H1 (cell line): Measurements from ENCODE around the gene DAPK1.

Source experiments
- CBX8 ChIP-seq: fragments of 300-800, 300-1000 bp; sonication (generic); IDR thresholded peaks from 2 replicates; pipeline ENCODE4 v1.7.1; 2016; ENCODE audit warnings: low read depth, low read length, borderline replicate concordance
- CEBPB ChIP-seq: IDR thresholded peaks from 2 replicates; pipeline ENCODE4 v1.6.1; 2012; ENCODE audit warnings: low read depth, low read length
- EZH2 ChIP-seq: fragments of 200-600 bp; sonication (generic); IDR thresholded peaks from 2 replicates; pipeline ENCODE4 v1.7.1; 2012; ENCODE audit warnings: low read depth, mild to moderate bottlenecking, moderate library complexity, low read length, inconsistent platforms; ENCODE audit not compliant: severe bottlenecking
- FOSL1 ChIP-seq: IDR thresholded peaks from 2 replicates; pipeline ENCODE4 v1.6.1; 2011; ENCODE audit warnings: mild to moderate bottlenecking, low read depth, low read length, moderate library complexity; ENCODE audit not compliant: insufficient read depth
- GABPA ChIP-seq: IDR thresholded peaks from 2 replicates; pipeline ENCODE4 v1.6.1; 2011; ENCODE audit warnings: mild to moderate bottlenecking, low read length, moderate library complexity, borderline replicate concordance; ENCODE audit not compliant: insufficient read depth
- JUND ChIP-seq: IDR thresholded peaks from 2 replicates; pipeline ENCODE4 v1.6.1; 2011; ENCODE audit warnings: mild to moderate bottlenecking, improper control_type of control experiment, low read length
- POLR2A ChIP-seq, 2 experiments: IDR thresholded peaks; 1 replicate in 1 of 2; 2 replicates in 1 of 2; pipeline ENCODE4 v1.6.1; 2011; ENCODE audit warnings: low read depth in 2 of 2, low read length in 2 of 2, mild to moderate bottlenecking in 2 of 2; ENCODE audit errors: control extremely low read depth in 1 of 2
- POLR2AphosphoS5 ChIP-seq: IDR thresholded peaks from 2 replicates; pipeline ENCODE4 v1.6.1; 2011; ENCODE audit warnings: low read depth, low read length
- RBBP5 ChIP-seq: IDR thresholded peaks from 2 replicates; pipeline ENCODE4 v1.7.1; 2012; ENCODE audit warnings: low read depth, mild to moderate bottlenecking, inconsistent platforms, low read length, moderate library complexity, borderline replicate concordance
- TAF1 ChIP-seq: IDR thresholded peaks from 2 replicates; pipeline ENCODE4 v1.6.1; 2011; ENCODE audit warnings: mild to moderate bottlenecking, low read depth, low read length
- TF ChIP-seq, protein P1 (sequence below), 3 experiments: IDR thresholded peaks; 1 replicate in 2 of 3; 2 replicates in 1 of 3; pipeline versions ENCODE4 v1.5.1 to v1.6.1; 2011; ENCODE audit warnings: low read length in 3 of 3, mild to moderate bottlenecking in 3 of 3, inconsistent platforms in 2 of 3, low read depth in 1 of 3, moderate library complexity in 1 of 3; ENCODE audit not compliant: insufficient read depth in 1 of 3; ENCODE audit errors: control extremely low read depth in 1 of 3

DNA sequence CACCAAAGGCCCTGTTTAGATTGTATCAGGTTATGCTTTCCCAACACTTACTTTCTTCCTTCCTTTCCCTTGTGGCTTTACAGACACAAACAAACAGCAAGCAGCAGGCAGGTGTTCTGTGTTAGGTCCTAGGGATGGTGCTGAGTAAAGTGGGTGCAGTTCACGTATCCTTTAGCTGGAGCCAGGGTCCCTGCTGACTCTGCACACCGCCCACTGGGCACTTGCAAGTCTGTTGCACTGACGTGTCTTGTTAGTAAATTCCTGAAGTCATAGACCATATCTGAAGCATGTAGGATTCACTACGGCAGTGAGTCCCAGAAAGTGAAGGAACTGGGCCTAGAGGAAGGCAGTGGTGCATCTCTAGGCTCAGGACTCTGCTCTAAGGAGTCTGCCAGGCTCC lies 96.5 kb downstream of the DAPK1 start:
- no peak for TF ChIP-seq EZH2
- no peak for TF ChIP-seq TAF1
- TF ChIP-seq POLR2A (IDR thresholded peaks at IDR 0.05; ENCODE audit: control extremely low read depth in 1 of 2, low read depth in 2 of 2, low read length in 2 of 2): no peak
- TF ChIP-seq JUND: no peak
- TF ChIP-seq, protein P1, sequence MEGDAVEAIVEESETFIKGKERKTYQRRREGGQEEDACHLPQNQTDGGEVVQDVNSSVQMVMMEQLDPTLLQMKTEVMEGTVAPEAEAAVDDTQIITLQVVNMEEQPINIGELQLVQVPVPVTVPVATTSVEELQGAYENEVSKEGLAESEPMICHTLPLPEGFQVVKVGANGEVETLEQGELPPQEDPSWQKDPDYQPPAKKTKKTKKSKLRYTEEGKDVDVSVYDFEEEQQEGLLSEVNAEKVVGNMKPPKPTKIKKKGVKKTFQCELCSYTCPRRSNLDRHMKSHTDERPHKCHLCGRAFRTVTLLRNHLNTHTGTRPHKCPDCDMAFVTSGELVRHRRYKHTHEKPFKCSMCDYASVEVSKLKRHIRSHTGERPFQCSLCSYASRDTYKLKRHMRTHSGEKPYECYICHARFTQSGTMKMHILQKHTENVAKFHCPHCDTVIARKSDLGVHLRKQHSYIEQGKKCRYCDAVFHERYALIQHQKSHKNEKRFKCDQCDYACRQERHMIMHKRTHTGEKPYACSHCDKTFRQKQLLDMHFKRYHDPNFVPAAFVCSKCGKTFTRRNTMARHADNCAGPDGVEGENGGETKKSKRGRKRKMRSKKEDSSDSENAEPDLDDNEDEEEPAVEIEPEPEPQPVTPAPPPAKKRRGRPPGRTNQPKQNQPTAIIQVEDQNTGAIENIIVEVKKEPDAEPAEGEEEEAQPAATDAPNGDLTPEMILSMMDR (IDR thresholded peaks at IDR 0.05; ENCODE audit: control extremely low read depth in 1 of 3, insufficient read depth in 1 of 3, low read depth in 1 of 3, low read length in 3 of 3): no peak
- no peak for TF ChIP-seq GABPA
- no peak for TF ChIP-seq POLR2AphosphoS5
- TF ChIP-seq RBBP5: no peak
- no peak for TF ChIP-seq CEBPB
- no peak for TF ChIP-seq FOSL1
- no peak for TF ChIP-seq CBX8
